IPS-20b (cell line): Measurements from ENCODE around the gene TCERG1L.
"Not testable (repeated sequence)": the region's sequence is repeated elsewhere in the genome, so short reads cannot be mapped to it uniquely, and the experiment has no call there.

ENCODE experiments used
- H3K27ac ChIP-seq: one replicate; pipeline ENCODE4 v1.5.1; 2013; ENCODE audit warnings: low read length
- H3K27me3 ChIP-seq: 2 replicates; pipeline ENCODE4 v1.6.1; 2013; ENCODE audit warnings: mild to moderate bottlenecking, low read length, inconsistent platforms; ENCODE audit not compliant: insufficient read depth
- H3K36me3 ChIP-seq: 2 replicates; pipeline ENCODE4 v1.6.1; 2013; ENCODE audit warnings: low read depth, mild to moderate bottlenecking, inconsistent platforms, low read length, moderate library complexity; ENCODE audit not compliant: insufficient read depth
- H3K4me1 ChIP-seq: 2 replicates; pipeline ENCODE4 v1.6.1; 2013; ENCODE audit warnings: mild to moderate bottlenecking, control low read depth, inconsistent platforms, low read length, moderate library complexity; ENCODE audit not compliant: insufficient read depth
- H3K4me3 ChIP-seq: 2 replicates; pipeline ENCODE4 v1.5.1; 2013; ENCODE audit warnings: mild to moderate bottlenecking, low read length, inconsistent platforms
- H3K9ac ChIP-seq: 2 replicates; pipeline ENCODE4 v1.6.1; 2013; ENCODE audit warnings: low read depth, mild to moderate bottlenecking, inconsistent platforms, low read length, moderate library complexity
- H3K9me3 ChIP-seq: 2 replicates; pipeline ENCODE4 v1.6.1; 2013; ENCODE audit warnings: mild to moderate bottlenecking, low read depth, low read length, inconsistent platforms; ENCODE audit not compliant: insufficient read depth

The TCERG1L gene

GRCh38 chr10:131344747-131345146, 33.2 kb upstream of the TCERG1L start:
- Histone ChIP-seq H3K27ac (no peak overlapping the region), H3K36me3 (no peaks in the 10 kb centered on the region), H3K9ac (no peak overlapping the region), H3K9me3 (no peaks in the 10 kb centered on the region), H3K4me1 (no peaks in the 10 kb centered on the region), H3K27me3 (no peaks in the 10 kb centered on the region), H3K4me3 (no peak overlapping the region)

- H3K4me3 ChIP-seq: no peak overlapping the region
- no peaks in the 10 kb centered on the region for H3K36me3 ChIP-seq
- no peak overlapping the region for H3K9ac ChIP-seq
- H3K27me3 ChIP-seq: no peaks in the 10 kb centered on the region; the same call in 1 of the 2 replicates
- no peaks in the 10 kb centered on the region for H3K4me1 ChIP-seq
- H3K27ac ChIP-seq: no peak overlapping the region
- peaks cover 11% of the 10 kb centered on the region; the same call in 1 of the 2 replicates for H3K9me3 ChIP-seq
Measured at GRCh38 chr10:131337741-131338140, 26.2 kb upstream of the TCERG1L start.

DNA sequence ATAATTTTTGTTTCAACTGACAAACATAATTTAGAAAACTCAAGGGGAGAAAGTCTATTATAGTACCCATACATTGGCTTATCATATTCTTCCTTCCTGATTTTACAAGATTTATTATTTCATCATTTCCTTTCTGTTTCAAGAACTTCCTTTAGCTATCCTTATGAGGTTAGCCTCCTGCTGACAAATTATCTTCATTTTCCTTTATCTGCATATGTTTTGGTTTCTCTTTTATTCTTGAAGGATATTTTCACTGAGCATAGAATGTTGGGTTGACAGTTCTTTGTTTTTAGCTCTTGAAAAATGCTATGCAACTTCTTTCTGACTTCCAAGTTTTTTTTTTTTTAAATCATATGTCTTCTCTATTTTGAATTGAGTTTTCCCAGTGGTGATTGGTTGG, 21.3 kb upstream of the TCERG1L start:
- Histone ChIP-seq H3K9ac (no peak overlapping the region), H3K27me3 (no peaks in the 10 kb centered on the region; the same call in 1 of the 2 replicates), H3K36me3 (no peaks in the 10 kb centered on the region), H3K4me1 (no peaks in the 10 kb centered on the region), H3K4me3 (no peak overlapping the region), H3K27ac (no peak overlapping the region), H3K9me3 (no peaks in the 10 kb centered on the region)

DNA sequence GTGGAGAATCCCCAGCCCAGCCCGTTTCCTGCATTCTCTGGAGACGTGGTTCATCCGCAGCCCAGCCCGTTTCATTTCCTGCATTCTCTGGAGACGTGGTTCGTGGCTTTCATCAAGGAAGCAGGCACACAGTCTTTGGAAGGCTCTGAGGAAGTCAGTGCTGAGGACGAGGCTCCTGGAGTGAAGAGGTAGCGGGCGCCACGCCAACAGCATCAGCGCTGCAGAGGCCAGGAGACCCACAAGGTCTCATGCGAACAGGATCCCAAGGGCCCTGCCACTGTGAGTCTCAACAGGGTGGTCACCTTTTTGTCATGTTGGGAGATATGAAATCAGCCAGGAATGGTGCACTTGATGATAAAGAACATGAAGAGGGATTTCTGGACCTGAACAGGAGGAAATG, 12.4 kb upstream of the TCERG1L start:
- peaks cover 16% of the 10 kb centered on the region for H3K4me1 ChIP-seq
- H3K9ac ChIP-seq: no peak overlapping the region
- peaks cover 33% of the 10 kb centered on the region for H3K27me3 ChIP-seq
- no peaks in the 10 kb centered on the region for H3K36me3 ChIP-seq
- H3K27ac ChIP-seq: no peak overlapping the region
- H3K9me3 ChIP-seq: no peaks in the 10 kb centered on the region
- no peak overlapping the region for H3K4me3 ChIP-seq

GRCh38 chr10:131323025-131323424, 11.5 kb upstream of the TCERG1L start:
- H3K9ac ChIP-seq: no peak overlapping the region
- no peak overlapping the region for H3K4me3 ChIP-seq
- peaks cover 16% of the 10 kb centered on the region for H3K4me1 ChIP-seq
- H3K27me3 ChIP-seq: peaks cover 33% of the 10 kb centered on the region
- no peaks in the 10 kb centered on the region for H3K36me3 ChIP-seq
- no peaks in the 10 kb centered on the region for H3K9me3 ChIP-seq
- no peak overlapping the region for H3K27ac ChIP-seq

- H3K9ac ChIP-seq, H3K9me3 ChIP-seq, H3K27ac ChIP-seq, H3K4me3 ChIP-seq, H3K36me3 ChIP-seq: not testable (repeated sequence)
- H3K27me3 ChIP-seq: peaks cover 33% of the 10 kb centered on the region
- H3K4me1 ChIP-seq: peaks cover 16% of the 10 kb centered on the region
Measured at GRCh38 chr10:131322575-131322974, 11.1 kb upstream of the TCERG1L start.

GRCh38 chr10:131320860-131321604, 9.5 kb upstream of the TCERG1L start:
- Histone ChIP-seq H3K36me3 (no peaks in the 10 kb centered on the region), H3K27me3 (peaks cover 33% of the 10 kb centered on the region), H3K4me1 (peaks cover 16% of the 10 kb centered on the region), H3K27ac (no peak overlapping the region), H3K9me3 (no peaks in the 10 kb centered on the region), H3K9ac (0 out of 2 replicates have a peak overlapping the region, but pooled peaks have one; percentile 4), H3K4me3 (no peak overlapping the region)

DNA sequence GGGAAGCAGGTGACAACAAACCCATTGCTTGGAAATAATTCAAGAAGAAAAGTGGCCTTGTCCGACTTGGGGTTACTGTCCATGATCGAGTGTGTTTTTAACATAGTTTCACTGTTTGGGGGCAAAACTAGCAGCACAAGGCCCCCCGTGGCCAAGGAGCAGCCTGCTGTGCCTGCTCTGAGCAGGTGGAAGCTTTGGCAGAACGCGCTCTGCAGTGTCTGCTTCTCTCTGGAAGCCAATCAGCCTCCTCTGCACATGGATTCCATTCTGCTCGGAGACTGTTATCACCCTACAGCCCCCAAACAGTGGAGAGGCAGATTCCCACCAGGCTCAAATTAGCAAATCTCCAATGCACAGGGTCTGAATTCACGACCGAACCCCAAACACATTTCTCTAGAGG, 7.3 kb upstream of the TCERG1L start:
- Histone ChIP-seq H3K9me3 (no peaks in the 10 kb centered on the region), H3K36me3 (no peaks in the 10 kb centered on the region), H3K4me1 (peaks cover 17% of the 10 kb centered on the region), H3K27ac (no peak overlapping the region), H3K4me3 (no peak overlapping the region), H3K9ac (no peak overlapping the region), H3K27me3 (peaks cover 30% of the 10 kb centered on the region)

DNA sequence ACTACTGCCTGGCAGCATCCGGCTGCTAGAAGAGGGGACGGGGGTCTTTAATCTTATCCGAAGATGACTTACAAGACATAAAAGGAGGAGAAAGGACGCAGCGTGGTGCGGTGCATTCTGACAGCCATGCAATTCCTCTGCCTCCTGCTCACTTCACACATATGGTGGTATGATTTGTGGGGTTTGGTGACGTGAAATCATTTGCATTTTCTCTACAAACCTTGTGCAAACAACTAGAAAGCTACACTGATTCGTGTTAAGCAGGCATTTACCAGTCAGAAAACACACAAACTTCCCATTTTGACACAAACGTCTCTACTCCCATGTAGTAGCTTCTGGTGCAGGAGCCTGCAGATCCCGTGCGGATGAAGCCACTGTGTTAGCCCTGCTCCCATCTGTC, 6.8 kb upstream of the TCERG1L start:
- Histone ChIP-seq H3K9ac (no peak overlapping the region), H3K4me3 (no peak overlapping the region), H3K36me3 (no peaks in the 10 kb centered on the region), H3K27ac (no peak overlapping the region), H3K9me3 (no peaks in the 10 kb centered on the region), H3K4me1 (peaks cover 20% of the 10 kb centered on the region), H3K27me3 (peaks cover 30% of the 10 kb centered on the region)

DNA sequence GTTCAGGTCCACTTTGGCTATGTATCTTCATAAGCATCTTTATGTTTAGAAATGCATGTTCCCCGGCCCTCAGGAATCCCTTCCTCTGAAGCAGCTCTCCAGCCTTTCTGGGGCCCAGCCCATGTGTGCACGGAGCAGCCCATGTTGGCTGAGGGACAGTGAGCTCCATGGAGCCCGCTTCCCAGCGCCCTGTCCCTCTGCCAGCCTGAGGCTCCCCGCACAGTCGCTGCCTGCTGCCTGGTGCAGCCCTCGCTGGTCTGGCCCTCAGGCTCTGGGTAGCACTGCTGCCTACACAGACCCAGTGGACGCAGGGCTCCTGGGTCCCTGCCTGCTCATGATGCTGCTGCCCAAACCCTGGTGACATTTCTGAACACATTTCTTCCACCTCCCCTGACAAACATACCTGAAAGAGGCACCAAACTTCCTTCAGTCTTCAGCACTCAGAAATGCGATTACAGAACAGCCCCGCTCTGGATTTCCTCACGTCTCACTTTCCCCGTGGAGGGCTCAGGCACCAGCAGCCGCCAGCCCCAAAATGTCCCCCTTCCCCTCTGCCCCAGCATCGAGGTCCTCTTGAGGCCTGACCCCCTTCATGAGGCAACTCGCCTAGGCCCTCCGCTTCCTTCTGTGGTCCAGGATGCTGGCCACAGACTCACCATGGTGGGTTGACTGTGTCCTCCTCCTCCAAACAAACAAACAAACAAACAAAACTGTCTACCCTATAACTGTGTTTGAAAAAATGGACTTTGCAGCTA, 5.0 kb upstream of the TCERG1L start:
- Histone ChIP-seq H3K27ac (no peak overlapping the region), H3K27me3 (peaks cover 29% of the 10 kb centered on the region), H3K9me3 (no peaks in the 10 kb centered on the region), H3K36me3 (no peaks in the 10 kb centered on the region), H3K4me3 (no peak overlapping the region), H3K4me1 (peaks cover 7% of the 10 kb centered on the region), H3K9ac (no peak overlapping the region)

GRCh38 chr10:131315344-131315743, 3.8 kb upstream of the TCERG1L start:
- no peak overlapping the region for H3K4me3 ChIP-seq
- peaks cover 6% of the 10 kb centered on the region; the same call in 1 of the 2 replicates for H3K4me1 ChIP-seq
- no peak overlapping the region for H3K27ac ChIP-seq
- peaks cover 30% of the 10 kb centered on the region for H3K27me3 ChIP-seq
- H3K9ac ChIP-seq: no peak overlapping the region
- H3K9me3 ChIP-seq: no peaks in the 10 kb centered on the region
- no peaks in the 10 kb centered on the region for H3K36me3 ChIP-seq

DNA sequence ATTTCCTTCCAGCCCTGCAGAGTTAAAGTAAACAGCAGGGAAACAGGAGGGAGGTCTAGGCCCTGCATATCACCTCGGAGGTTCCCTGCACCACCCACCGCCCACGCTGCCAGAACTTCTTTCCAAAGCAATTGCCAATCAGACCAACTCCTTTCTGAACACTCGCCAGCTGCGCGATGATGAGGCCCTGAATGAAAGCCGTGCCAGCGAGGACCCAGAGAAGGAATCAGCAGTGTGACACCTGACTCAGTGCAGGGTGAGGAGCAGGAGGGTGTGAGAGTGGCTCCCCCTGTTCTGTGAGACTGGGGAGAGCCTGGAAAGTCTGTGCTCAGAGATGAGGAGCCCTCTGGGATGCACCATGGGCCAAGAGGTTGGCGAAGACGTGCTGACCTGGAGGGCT, 3.3 kb upstream of the TCERG1L start:
- Histone ChIP-seq H3K9me3 (no peaks in the 10 kb centered on the region), H3K9ac (no peak overlapping the region), H3K4me3 (no peak overlapping the region), H3K27ac (no peak overlapping the region), H3K36me3 (no peaks in the 10 kb centered on the region), H3K4me1 (peaks cover 6% of the 10 kb centered on the region; the same call in 1 of the 2 replicates), H3K27me3 (peaks cover 28% of the 10 kb centered on the region)
